HUES48 (cell line): Measurements from ENCODE around the gene WDR41.

Source experiments
- H3K27ac ChIP-seq: one replicate; pipeline ENCODE4 v1.7.0; 2013; ENCODE audit warnings: low read depth, low read length, inconsistent platforms
- H3K27me3 ChIP-seq: 2 replicates; pipeline ENCODE4 v1.6.1; 2013; ENCODE audit warnings: mild to moderate bottlenecking, low read length; ENCODE audit not compliant: control insufficient read depth, insufficient read depth
- H3K36me3 ChIP-seq: 2 replicates; pipeline ENCODE4 v1.6.1; 2013; ENCODE audit warnings: low read length; ENCODE audit not compliant: control insufficient read depth, insufficient read depth
- H3K4me1 ChIP-seq: 2 replicates; pipeline ENCODE4 v1.6.1; 2013; ENCODE audit warnings: mild to moderate bottlenecking, low read length; ENCODE audit not compliant: control insufficient read depth, insufficient read depth
- H3K4me3 ChIP-seq: 2 replicates; pipeline ENCODE4 v1.5.1; 2013; ENCODE audit warnings: mild to moderate bottlenecking, low read depth, low read length
- H3K9ac ChIP-seq: 2 replicates; pipeline ENCODE4 v1.6.1; 2013; ENCODE audit warnings: mild to moderate bottlenecking, low read depth, low read length, moderate library complexity
- H3K9me3 ChIP-seq: 2 replicates; pipeline ENCODE4 v1.6.1; 2013; ENCODE audit warnings: low read length; ENCODE audit not compliant: control insufficient read depth, insufficient read depth

Gene WDR41

DNA sequence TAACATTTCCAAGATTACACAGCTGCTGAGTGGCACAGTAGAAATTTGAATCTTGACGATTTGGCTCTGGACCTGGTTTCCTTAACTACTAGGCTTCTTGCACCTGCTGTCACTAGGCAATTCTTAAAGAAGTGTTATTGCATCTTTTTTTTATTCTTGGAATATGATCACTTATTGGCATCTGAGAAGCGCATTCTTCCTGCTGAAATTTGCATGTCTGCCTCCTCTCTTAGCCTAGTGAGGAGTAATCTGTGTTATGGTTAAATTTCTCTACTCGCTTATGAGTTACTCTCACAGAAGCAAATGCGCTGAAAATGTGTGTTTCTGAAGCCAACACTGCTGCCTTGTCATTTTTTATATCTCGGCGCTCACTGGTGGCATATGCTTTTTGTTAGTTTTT, 89.3 kb downstream of the WDR41 start:
- no peak overlapping the region for H3K27ac ChIP-seq

DNA sequence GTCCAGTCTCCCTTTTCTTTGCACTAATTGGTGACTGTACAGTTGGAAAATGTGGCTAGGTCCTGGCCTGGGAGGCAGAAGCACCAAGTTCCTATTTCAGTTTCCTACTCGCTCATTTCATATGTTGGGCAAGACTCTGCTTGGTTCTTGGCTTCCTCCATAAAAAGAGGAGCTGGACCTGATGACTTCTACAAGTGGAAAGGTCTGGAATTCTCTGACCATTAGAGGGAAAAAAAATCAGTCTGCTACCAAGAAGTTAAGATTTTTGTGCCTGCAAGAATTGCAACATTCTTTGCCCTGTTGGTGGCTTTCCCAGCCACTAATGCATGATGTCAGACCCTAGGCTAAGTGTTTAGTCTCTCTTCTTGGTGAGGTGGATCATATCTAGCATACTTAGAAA, 91.5 kb downstream of the WDR41 start:
- no peaks in the 10 kb centered on the region for H3K27me3 ChIP-seq
- no peaks in the 10 kb centered on the region for H3K9me3 ChIP-seq
- no peaks in the 10 kb centered on the region for H3K36me3 ChIP-seq
- H3K4me1 ChIP-seq: peaks cover 4% of the 10 kb centered on the region; the same call in 1 of the 2 replicates
- no peak overlapping the region for H3K4me3 ChIP-seq
- H3K27ac ChIP-seq: no peak overlapping the region
- H3K9ac ChIP-seq: no peak overlapping the region

More for the DNA sequence above, 89.3 kb downstream of the WDR41 start:
- Histone ChIP-seq H3K4me3 (no peak overlapping the region), H3K4me1 (peaks cover under 1% of the 10 kb centered on the region; the same call in 1 of the 2 replicates), H3K9ac (no peak overlapping the region), H3K27me3 (no peaks in the 10 kb centered on the region), H3K36me3 (no peaks in the 10 kb centered on the region), H3K9me3 (no peaks in the 10 kb centered on the region)

DNA sequence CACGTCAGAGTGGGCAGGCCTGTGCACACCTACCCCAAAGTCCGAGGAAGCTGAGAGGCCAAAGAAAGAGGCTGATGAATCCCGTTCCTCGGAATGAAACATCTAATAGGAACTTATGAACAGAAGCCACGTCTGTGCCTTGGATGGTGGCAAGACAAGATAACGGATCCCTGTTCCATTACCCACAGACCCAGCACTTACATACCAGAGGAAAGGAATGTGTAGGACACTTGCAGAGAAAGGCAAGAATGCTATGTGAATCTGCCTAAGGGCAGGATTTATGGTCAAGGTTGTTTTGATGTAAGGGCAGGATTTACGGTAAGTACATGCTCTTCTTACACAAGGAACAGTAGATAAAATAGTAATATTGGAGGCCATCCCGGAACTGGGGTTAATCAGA, 93.2 kb downstream of the WDR41 start:
- Histone ChIP-seq H3K4me1 (peaks cover 4% of the 10 kb centered on the region; the same call in 1 of the 2 replicates), H3K27ac (no peak overlapping the region), H3K27me3 (no peaks in the 10 kb centered on the region), H3K4me3 (no peak overlapping the region), H3K9me3 (no peaks in the 10 kb centered on the region), H3K36me3 (no peaks in the 10 kb centered on the region), H3K9ac (no peak overlapping the region)

DNA sequence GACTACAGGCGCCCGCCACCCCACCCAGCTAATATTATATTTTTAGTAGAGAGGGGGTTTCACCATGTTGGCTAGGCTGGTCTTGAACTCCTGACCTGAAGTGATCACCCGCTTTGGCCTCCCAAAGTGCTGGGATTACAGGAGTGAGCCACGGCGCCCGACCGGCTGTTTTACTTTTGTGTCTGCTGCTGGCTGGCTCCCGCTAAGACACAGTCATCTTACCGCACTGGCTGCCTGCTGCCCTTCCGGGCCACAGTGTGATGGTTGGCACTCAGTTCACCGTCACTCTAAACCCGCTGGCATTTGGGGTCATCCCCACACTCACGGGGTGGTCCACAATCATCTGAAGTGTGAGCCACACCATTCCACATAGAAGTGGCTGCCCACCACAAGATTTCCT, 93.7 kb downstream of the WDR41 start:
- Histone ChIP-seq H3K9ac (no peak overlapping the region), H3K27ac (no peak overlapping the region), H3K36me3 (no peaks in the 10 kb centered on the region), H3K4me1 (peaks cover 4% of the 10 kb centered on the region; the same call in 1 of the 2 replicates), H3K9me3 (no peaks in the 10 kb centered on the region), H3K27me3 (no peaks in the 10 kb centered on the region), H3K4me3 (no peak overlapping the region)

DNA sequence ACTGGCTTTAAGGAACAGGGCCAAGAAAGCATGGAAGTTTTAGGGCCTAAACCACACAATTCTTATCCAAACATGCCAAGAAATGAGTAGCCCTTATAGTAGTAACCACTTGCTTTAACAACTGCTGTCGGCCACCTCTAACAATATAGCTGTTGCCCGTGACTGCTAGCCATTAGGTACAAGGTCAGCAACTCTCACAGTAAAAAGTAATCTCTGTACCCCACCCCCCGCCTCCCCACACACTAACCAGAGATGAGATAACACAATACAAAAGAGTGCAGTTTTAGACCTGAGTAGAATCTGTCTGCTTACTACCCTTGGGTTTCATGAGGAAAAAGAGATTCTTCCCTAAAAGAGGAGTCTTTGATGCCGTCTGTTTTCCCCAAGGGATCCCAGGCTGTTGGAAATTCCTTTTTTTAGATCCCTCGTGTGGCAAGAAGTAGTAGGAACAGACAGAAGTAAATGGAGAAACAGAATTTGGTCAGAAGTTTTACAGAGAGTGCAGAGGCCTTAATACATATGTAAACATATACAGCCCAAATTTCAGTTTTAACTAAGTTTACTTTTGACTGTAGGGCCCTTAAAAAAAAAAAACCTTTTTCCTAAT, 94.3 kb downstream of the WDR41 start:
- H3K9ac ChIP-seq: no peak overlapping the region
- no peaks in the 10 kb centered on the region for H3K36me3 ChIP-seq
- H3K4me3 ChIP-seq: no peak overlapping the region
- peaks cover 4% of the 10 kb centered on the region; the same call in 1 of the 2 replicates for H3K4me1 ChIP-seq
- H3K9me3 ChIP-seq: no peaks in the 10 kb centered on the region
- no peaks in the 10 kb centered on the region for H3K27me3 ChIP-seq
- no peak overlapping the region for H3K27ac ChIP-seq

DNA sequence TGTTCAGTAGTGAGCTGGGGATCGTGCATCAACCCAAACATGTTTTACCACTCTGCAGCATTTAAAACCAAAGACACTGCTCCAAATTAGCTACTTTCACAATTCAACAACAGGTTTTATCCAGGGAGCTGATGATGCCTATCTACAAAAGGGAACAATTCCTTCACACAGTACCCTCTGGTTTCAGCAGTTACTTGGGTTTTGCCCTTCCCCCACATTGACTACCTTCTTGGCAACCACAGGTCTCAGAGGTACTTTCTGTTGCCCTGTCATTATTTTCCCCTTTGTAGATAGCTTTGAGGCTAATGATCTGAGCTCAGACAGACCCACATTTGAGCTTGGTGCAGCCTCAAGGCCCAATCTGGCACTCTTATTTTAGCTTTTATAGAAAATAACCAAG, 96.1 kb downstream of the WDR41 start:
- no peak overlapping the region for H3K4me3 ChIP-seq

DNA sequence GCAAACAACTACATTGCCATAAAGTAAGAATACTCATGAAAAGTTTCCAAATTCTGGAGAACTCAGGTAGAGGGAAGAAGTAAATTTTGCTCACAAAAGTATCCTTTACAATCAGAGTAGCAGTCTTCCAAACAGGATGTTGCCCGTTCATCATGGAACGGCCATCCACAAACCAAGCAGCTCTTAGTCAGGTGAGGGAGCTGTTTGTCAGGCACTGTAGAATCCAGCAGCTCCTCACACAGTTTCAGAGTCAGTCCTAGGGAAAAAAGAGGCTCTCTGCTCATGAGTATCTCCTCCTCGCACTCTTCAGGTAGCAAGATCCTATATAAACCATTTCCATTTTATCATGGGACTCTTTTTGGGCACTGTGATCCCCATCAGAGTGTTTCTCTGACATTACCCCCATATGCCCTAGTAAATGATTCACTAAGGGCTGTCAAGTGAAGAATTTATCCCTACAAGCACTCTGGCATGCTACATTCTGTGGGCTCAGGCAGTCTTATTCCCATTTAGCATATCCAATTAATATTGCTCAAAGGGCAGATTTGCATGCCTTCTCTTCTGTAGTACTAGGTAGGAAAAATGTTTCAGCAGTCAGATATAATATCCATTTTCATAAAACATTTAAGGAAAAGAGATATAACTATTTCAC, 97.9 kb downstream of the WDR41 start:
- peaks cover 4% of the 10 kb centered on the region; the same call in 1 of the 2 replicates for H3K4me1 ChIP-seq
- H3K9ac ChIP-seq: no peak overlapping the region
- no peaks in the 10 kb centered on the region for H3K27me3 ChIP-seq

More for the DNA sequence above, 96.1 kb downstream of the WDR41 start:
- Histone ChIP-seq H3K27ac (no peak overlapping the region), H3K4me1 (peaks cover 4% of the 10 kb centered on the region; the same call in 1 of the 2 replicates), H3K9me3 (no peaks in the 10 kb centered on the region), H3K27me3 (no peaks in the 10 kb centered on the region), H3K36me3 (no peaks in the 10 kb centered on the region), H3K9ac (no peak overlapping the region)

DNA sequence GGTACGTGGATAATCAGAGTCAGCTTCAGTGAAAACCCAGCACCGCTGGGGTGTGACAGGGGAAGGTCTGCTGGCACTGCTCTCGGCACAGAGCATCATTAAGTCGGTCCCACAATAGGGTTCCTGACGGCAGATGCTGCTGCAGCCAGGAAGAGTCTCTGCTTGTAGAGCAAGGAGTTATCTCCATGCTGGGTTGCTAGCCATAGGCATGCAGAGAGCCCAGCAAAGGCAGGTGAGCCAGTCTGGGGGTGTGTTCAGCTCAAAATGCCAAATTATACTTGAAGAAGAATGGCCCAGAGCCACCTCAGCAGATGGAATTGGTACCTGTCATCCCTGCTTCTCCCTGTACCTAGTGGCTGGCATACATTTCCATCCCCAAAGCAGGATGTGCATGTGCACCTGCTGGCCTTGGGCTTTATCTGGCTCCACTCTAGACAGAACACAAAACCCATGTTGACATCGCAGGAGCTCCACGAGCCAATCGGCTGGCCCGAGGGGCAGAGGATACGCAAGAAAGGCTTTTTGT, 100.8 kb downstream of the WDR41 start:
- no peaks in the 10 kb centered on the region; the same call in 1 of the 2 replicates for H3K4me1 ChIP-seq
- no peak overlapping the region for H3K4me3 ChIP-seq
- H3K36me3 ChIP-seq: no peaks in the 10 kb centered on the region
- no peaks in the 10 kb centered on the region for H3K27me3 ChIP-seq
- no peak overlapping the region for H3K27ac ChIP-seq
- H3K9me3 ChIP-seq: no peaks in the 10 kb centered on the region
- H3K9ac ChIP-seq: no peak overlapping the region

More for the DNA sequence above, 97.9 kb downstream of the WDR41 start:
- Histone ChIP-seq H3K4me3 (no peak overlapping the region), H3K36me3 (no peaks in the 10 kb centered on the region), H3K27ac (no peak overlapping the region), H3K9me3 (no peaks in the 10 kb centered on the region)

DNA sequence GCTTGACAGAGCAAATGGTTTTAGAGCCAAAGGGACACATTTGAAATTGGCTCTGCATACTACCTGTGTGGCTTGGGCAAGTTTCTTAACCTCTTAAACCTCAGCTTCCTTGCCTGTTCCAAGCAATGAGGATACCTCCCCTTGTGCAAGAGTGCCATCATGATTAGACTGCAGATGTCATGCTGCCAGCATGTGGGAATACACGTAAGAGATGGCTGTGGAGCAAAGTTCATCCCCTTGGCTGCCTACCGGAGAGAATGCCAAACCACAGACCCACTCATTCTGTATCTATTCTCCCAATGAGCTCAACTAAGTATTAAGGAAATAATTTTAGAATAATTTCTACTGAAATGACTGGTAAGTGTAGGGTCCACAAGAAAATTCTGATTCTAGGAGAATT, 101.3 kb downstream of the WDR41 start:
- Histone ChIP-seq H3K36me3 (no peaks in the 10 kb centered on the region), H3K27ac (no peak overlapping the region), H3K9me3 (no peaks in the 10 kb centered on the region), H3K4me1 (no peaks in the 10 kb centered on the region), H3K27me3 (no peaks in the 10 kb centered on the region), H3K9ac (no peak overlapping the region), H3K4me3 (no peak overlapping the region)

DNA sequence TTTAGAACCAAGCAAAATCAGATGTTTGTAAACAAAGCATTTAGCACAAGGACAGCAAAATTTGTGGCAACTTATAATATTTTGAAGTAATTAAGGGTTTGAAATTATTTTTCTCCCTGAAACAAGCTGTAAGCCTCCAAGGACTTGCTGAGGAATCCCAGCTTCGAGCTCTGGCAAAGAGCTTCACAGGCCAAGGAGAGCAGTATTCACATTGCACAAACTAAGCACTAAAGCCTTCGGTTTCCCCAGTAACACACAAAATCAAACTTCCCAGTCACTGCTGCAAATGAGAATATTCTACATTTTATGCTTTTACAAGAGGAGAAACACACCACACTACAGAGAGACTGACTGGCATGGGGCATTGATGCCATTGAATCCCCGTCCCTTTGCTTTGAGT, 101.9 kb downstream of the WDR41 start:
- Histone ChIP-seq H3K4me3 (no peak overlapping the region), H3K9ac (no peak overlapping the region), H3K27me3 (no peaks in the 10 kb centered on the region), H3K4me1 (no peaks in the 10 kb centered on the region), H3K36me3 (no peaks in the 10 kb centered on the region), H3K27ac (no peak overlapping the region), H3K9me3 (no peaks in the 10 kb centered on the region)

DNA sequence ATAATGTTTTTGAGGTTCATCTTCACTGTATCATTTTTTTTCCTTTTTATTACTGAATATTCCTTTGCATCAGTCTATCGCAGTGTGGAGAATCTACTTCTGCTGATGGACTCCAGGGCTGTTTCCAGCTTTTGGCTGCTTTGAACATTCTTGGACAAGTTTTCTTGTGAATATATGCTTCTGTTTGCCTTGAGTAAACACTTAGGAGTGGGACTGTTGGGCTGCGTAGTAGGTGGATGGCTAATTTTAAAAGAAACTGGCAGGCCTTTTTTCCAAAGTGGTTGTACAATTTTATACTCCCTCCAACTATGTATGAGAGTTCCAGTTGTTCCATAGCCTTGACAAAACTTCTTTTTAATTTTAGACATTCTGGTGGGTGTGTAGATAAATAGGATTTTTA, 102.4 kb downstream of the WDR41 start:
- H3K9ac ChIP-seq: no peak overlapping the region
- no peaks in the 10 kb centered on the region for H3K27me3 ChIP-seq
- H3K27ac ChIP-seq: no peak overlapping the region
- H3K4me1 ChIP-seq: no peaks in the 10 kb centered on the region
- H3K9me3 ChIP-seq: no peaks in the 10 kb centered on the region
- H3K36me3 ChIP-seq: no peaks in the 10 kb centered on the region
- H3K4me3 ChIP-seq: no peak overlapping the region
